Stimulated activated CD8-positive, alpha-beta memory T cell treated with anti-CD3 and anti-CD28 coated beads, Interleukin-15, amount 100 ng/mL, for 48 hours (primary cell): ENCODE results near the gene DCTN1.
"Not testable (repeated sequence)": the region's sequence is repeated elsewhere in the genome, so short reads cannot be mapped to it uniquely, and the experiment has no call there.

Source experiments
- DNase-seq, 2 donors: peaks; one replicate each; pipeline ENCODE4 v3.0.0-alpha.2; 2020; ENCODE audit warnings: low read depth in 2 of 2

Gene DCTN1

GRCh38 chr2:74379851-74380789 is at the start of gene DCTN1:
Gene DCTN1, minus strand, starts transcription at chr2:74380311. Its CDS starts 274 bp downstream, at chr2:74380037.
- DNase-seq = no peak

GRCh38 chr2:74428675-74429074 is 48.6 kb upstream of the DCTN1 start:
- DNase-seq = no peak

- DNase-seq = no peak
These were observed 47.4 kb upstream of the DCTN1 start for GRCh38 chr2:74427551-74427950.

GRCh38 chr2:74426181-74426758 is 46.2 kb upstream of the DCTN1 start:
- DNase-seq = no peak

GRCh38 chr2:74425523-74425922 is 45.4 kb upstream of the DCTN1 start:
- DNase-seq = no peak

GRCh38 chr2:74424995-74425406 is 44.9 kb upstream of the DCTN1 start:
- DNase-seq = no peak

- no peak for DNase-seq
These were observed 44.3 kb upstream of the DCTN1 start for GRCh38 chr2:74424139-74424992.

GRCh38 chr2:74423231-74424095 is 43.4 kb upstream of the DCTN1 start:
- DNase-seq = no peak

- peak; percentile 94 to 96 for DNase-seq
These were observed 41.2 kb upstream of the DCTN1 start, which contains the start of the genes C2orf81 and WDR54 for GRCh38 chr2:74421221-74421870. Gene C2orf81, minus strand, starts transcription at chr2:74421619. Its CDS starts 59 bp downstream, at chr2:74421560. Gene WDR54, plus strand, starts transcription at chr2:74421730. Its CDS starts 424 bp downstream, at chr2:74422154.

- not testable (repeated sequence) for DNase-seq
These were observed 40.5 kb upstream of the DCTN1 start for GRCh38 chr2:74420443-74421103.

- no peak for DNase-seq
These were observed 39.9 kb upstream of the DCTN1 start for GRCh38 chr2:74420006-74420405.

- no peak for DNase-seq
These were observed 39.2 kb upstream of the DCTN1 start for GRCh38 chr2:74419345-74419744.

- no peak for DNase-seq
These were observed 38.2 kb upstream of the DCTN1 start for GRCh38 chr2:74418312-74418711.

GRCh38 chr2:74417763-74418162 is 37.7 kb upstream of the DCTN1 start:
- DNase-seq = no peak

- no peak for DNase-seq
These were observed 37.1 kb upstream of the DCTN1 start for GRCh38 chr2:74417197-74417596.

- no peak for DNase-seq
These were observed 36.7 kb upstream of the DCTN1 start for GRCh38 chr2:74416778-74417177.

GRCh38 chr2:74415762-74416395 is 35.8 kb upstream of the DCTN1 start:
- DNase-seq = no peak

GRCh38 chr2:74414881-74415761 is 35.0 kb upstream of the DCTN1 start:
- DNase-seq = no peak
